Dendritic cell treated with granulocyte-macrophage colony-stimulating factor and Interleukin-4, amounts not matched to agents 40 ng/mL and 50 ng/mL, for 4 days (primary cell): ENCODE data around the gene S100A6.

Experiments used
- H3K27ac Mint-ChIP-seq: one replicate; pipeline ENCODE4 v1.8.0; 2022; ENCODE audit warnings: mild to moderate bottlenecking, mixed read lengths
- H3K27me3 Mint-ChIP-seq: one replicate; pipeline ENCODE4 v1.8.0; 2022; ENCODE audit warnings: mild to moderate bottlenecking, mixed read lengths
- H3K36me3 Mint-ChIP-seq: one replicate; pipeline ENCODE4 v1.8.0; 2022; ENCODE audit warnings: low read depth, mixed read lengths
- H3K4me1 Mint-ChIP-seq: one replicate; pipeline ENCODE4 v1.8.0; 2022; ENCODE audit warnings: low read depth, mixed read lengths
- H3K4me3 Mint-ChIP-seq: one replicate; pipeline ENCODE4 v1.8.0; 2022; ENCODE audit warnings: mild to moderate bottlenecking, moderate library complexity, mixed read lengths
- H3K9me3 Mint-ChIP-seq: one replicate; pipeline ENCODE4 v1.8.0; 2022; ENCODE audit warnings: mixed read lengths
- intact Hi-C: fragments of 100-400 bp; cut with micrococcal nuclease; formaldehyde crosslinking; loops from one replicate; pipeline ENCODE4 v1.15.0; 2022

Gene S100A6

GRCh38 chr1:153498746-153499145, 37.0 kb downstream of the S100A6 start:
- no peak overlapping the region for H3K4me3 Mint-ChIP-seq
- no peaks in the 10 kb centered on the region for H3K4me1 Mint-ChIP-seq
- no peak overlapping the region for H3K27ac Mint-ChIP-seq
- no peaks in the 10 kb centered on the region for H3K9me3 Mint-ChIP-seq
- intact Hi-C loops: no loop called here
- H3K27me3 Mint-ChIP-seq: peaks cover 8% of the 10 kb centered on the region
- H3K36me3 Mint-ChIP-seq: no peaks in the 10 kb centered on the region

GRCh38 chr1:153495536-153495935, 40.3 kb downstream of the S100A6 start:
- H3K9me3 Mint-ChIP-seq: no peaks in the 10 kb centered on the region
- peaks cover 10% of the 10 kb centered on the region for H3K4me1 Mint-ChIP-seq
- H3K4me3 Mint-ChIP-seq: no peak overlapping the region
- peaks cover 14% of the 10 kb centered on the region for H3K27me3 Mint-ChIP-seq
- H3K36me3 Mint-ChIP-seq: no peaks in the 10 kb centered on the region
- intact Hi-C loops: loop anchor here (1.0 kb wide), 1 partner anchor 143 kb away; no protein-coding TSS in a partner anchor
- H3K27ac Mint-ChIP-seq: no peak overlapping the region

GRCh38 chr1:153494976-153495535, 40.7 kb downstream of the S100A6 start:
- Mint-ChIP-seq H3K36me3 (no peaks in the 10 kb centered on the region), H3K4me3 (no peak overlapping the region), H3K4me1 (peaks cover 11% of the 10 kb centered on the region), H3K9me3 (no peaks in the 10 kb centered on the region), H3K27me3 (peaks cover 14% of the 10 kb centered on the region), H3K27ac (no peak overlapping the region)
- intact Hi-C loops: loop anchor here (1.0 to 5.0 kb wide), 2 partner anchors 93 to 143 kb away; no protein-coding TSS in a partner anchor

- intact Hi-C loops: loop anchor here (5.0 kb wide), 1 partner anchor 91 kb away; no protein-coding TSS in a partner anchor
- peaks cover 11% of the 10 kb centered on the region for H3K4me1 Mint-ChIP-seq
- H3K9me3 Mint-ChIP-seq: no peaks in the 10 kb centered on the region
- H3K36me3 Mint-ChIP-seq: no peaks in the 10 kb centered on the region
- H3K27me3 Mint-ChIP-seq: peaks cover 10% of the 10 kb centered on the region
- H3K27ac Mint-ChIP-seq: no peak overlapping the region
- H3K4me3 Mint-ChIP-seq: no peak overlapping the region
Observed at GRCh38 chr1:153493343-153493960, 42.3 kb downstream of the S100A6 start.

- H3K9me3 Mint-ChIP-seq: no peaks in the 10 kb centered on the region
- no peak overlapping the region for H3K4me3 Mint-ChIP-seq
- H3K27ac Mint-ChIP-seq: no peak overlapping the region
- peaks cover 10% of the 10 kb centered on the region for H3K27me3 Mint-ChIP-seq
- no peaks in the 10 kb centered on the region for H3K36me3 Mint-ChIP-seq
- H3K4me1 Mint-ChIP-seq: peaks cover 11% of the 10 kb centered on the region
- intact Hi-C loops: loop anchor here (5.0 kb wide), 1 partner anchor 88 kb away; no protein-coding TSS in a partner anchor
Observed at GRCh38 chr1:153490272-153491051, 45.3 kb downstream of the S100A6 start.

- H3K4me3 Mint-ChIP-seq: no peak overlapping the region
- no peaks in the 10 kb centered on the region for H3K36me3 Mint-ChIP-seq
- H3K9me3 Mint-ChIP-seq: no peaks in the 10 kb centered on the region
- H3K27ac Mint-ChIP-seq: no peak overlapping the region
- intact Hi-C loops: no loop called here
- H3K27me3 Mint-ChIP-seq: peaks cover 16% of the 10 kb centered on the region
- peaks cover 11% of the 10 kb centered on the region for H3K4me1 Mint-ChIP-seq
Observed at GRCh38 chr1:153488731-153489130, 47.1 kb downstream of the S100A6 start.

GRCh38 chr1:153487707-153488106, 48.1 kb downstream of the S100A6 start:
- H3K4me3 Mint-ChIP-seq: no peak overlapping the region
- peaks cover 18% of the 10 kb centered on the region for H3K27me3 Mint-ChIP-seq
- H3K36me3 Mint-ChIP-seq: no peaks in the 10 kb centered on the region
- intact Hi-C loops: no loop called here
- H3K4me1 Mint-ChIP-seq: peaks cover 11% of the 10 kb centered on the region
- H3K27ac Mint-ChIP-seq: no peak overlapping the region
- H3K9me3 Mint-ChIP-seq: no peaks in the 10 kb centered on the region

- Mint-ChIP-seq H3K4me1 (peaks cover 4% of the 10 kb centered on the region), H3K9me3 (no peaks in the 10 kb centered on the region), H3K4me3 (no peak overlapping the region), H3K27me3 (peaks cover 18% of the 10 kb centered on the region), H3K27ac (no peak overlapping the region), H3K36me3 (no peaks in the 10 kb centered on the region)
- intact Hi-C loops: no loop called here
Observed at GRCh38 chr1:153485863-153486262, 49.9 kb downstream of the S100A6 start.
